OCI-LY3 (cell line): ENCODE measurements around the gene IL3.

Experiments used
- H2AFZ ChIP-seq: fragments of 200-600, 300-600 bp; shearing (Covaris generic); 2 replicates; pipeline ENCODE4 v1.6.0; 2014; ENCODE audit warnings: antibody characterized with exemption, low read depth, low read length
- H3K27ac ChIP-seq: fragments of 200-600, 300-600 bp; sonication (generic); 2 replicates; pipeline ENCODE4 v1.5.1; 2014; ENCODE audit warnings: mild to moderate bottlenecking, low read length, moderate library complexity, mixed read lengths
- H3K27me3 ChIP-seq: fragments of 200-600, 300-600 bp; sonication (generic); 2 replicates; pipeline ENCODE4 v1.6.1; 2014; ENCODE audit warnings: low read depth, low read length, mixed read lengths
- H3K36me3 ChIP-seq: fragments of 200-600, 300-600 bp; sonication (generic); replicated peaks from 2 replicates; pipeline ENCODE3; 2014; ENCODE audit warnings: low read depth, low read length, mixed read lengths
- H3K4me1 ChIP-seq: fragments of 300-600, 200-600 bp; sonication (generic); 2 replicates; pipeline ENCODE4 v1.6.1; 2014; ENCODE audit warnings: low read length, mixed read lengths
- H3K4me2 ChIP-seq: fragments of 200-600, 300-600 bp; sonication (generic); 2 replicates; pipeline ENCODE4 v1.6.1; 2014; ENCODE audit warnings: low read length, mixed read lengths
- H3K4me3 ChIP-seq: fragments of 300-600, 200-600 bp; sonication (generic); 2 replicates; pipeline ENCODE4 v1.5.1; 2014; ENCODE audit warnings: antibody characterized with exemption, mild to moderate bottlenecking, low read length, moderate library complexity
- H3K79me2 ChIP-seq: fragments of 300-600, 200-600 bp; shearing (Covaris generic); 2 replicates; pipeline ENCODE4 v1.6.1; 2014; ENCODE audit warnings: mild to moderate bottlenecking, low read length, mixed read lengths
- H3K9ac ChIP-seq: fragments of 300-600, 200-600 bp; shearing (Covaris generic); 2 replicates; pipeline ENCODE4 v1.6.0; 2014; ENCODE audit warnings: mild to moderate bottlenecking, low read length, moderate library complexity
- H3K9me3 ChIP-seq: fragments of 200-600, 300-600 bp; shearing (Covaris generic); 2 replicates; pipeline ENCODE4 v1.6.1; 2014; ENCODE audit warnings: low read length, mixed read lengths; ENCODE audit not compliant: insufficient read depth
- H4K20me1 ChIP-seq: fragments of 200-600, 300-600 bp; sonication (generic); 2 replicates; pipeline ENCODE4 v1.6.1; 2016; ENCODE audit warnings: low read length, mixed read lengths; ENCODE audit not compliant: insufficient read depth
- EZH2phosphoT487 ChIP-seq: fragments of 200-600 bp; shearing (Covaris generic); IDR thresholded peaks from 2 replicates; pipeline ENCODE4 v1.6.1; 2018; ENCODE audit warnings: antibody characterized with exemption, mixed run types, low read depth
- TF ChIP-seq, protein P1 (sequence below): fragments of 200-600, 300-600 bp; sonication (generic); IDR thresholded peaks from 2 replicates; pipeline ENCODE4 v1.5.1; 2014; ENCODE audit warnings: antibody characterized with exemption, low read length, low read depth

The IL3 gene

DNA sequence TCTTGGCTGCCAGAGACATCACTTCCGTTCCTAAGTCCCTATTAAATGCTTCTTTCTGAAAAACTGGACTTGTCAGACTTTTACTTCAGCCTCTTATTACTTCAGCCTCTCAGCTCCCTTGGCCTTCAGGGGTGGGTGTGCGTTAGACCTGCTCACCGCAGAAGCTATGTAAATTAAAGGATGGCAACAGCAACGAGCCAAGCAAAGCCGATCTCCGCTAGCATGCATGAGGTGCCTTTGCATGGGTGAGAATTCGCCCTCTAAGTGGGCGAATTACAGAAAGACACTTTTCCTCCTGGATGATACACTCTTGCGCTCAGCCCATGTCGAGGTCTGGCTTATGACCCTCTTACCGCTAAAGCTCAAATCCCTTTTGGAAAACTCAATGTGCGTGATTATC, 10.9 kb upstream of the IL3 start:
- TF ChIP-seq, protein P1, sequence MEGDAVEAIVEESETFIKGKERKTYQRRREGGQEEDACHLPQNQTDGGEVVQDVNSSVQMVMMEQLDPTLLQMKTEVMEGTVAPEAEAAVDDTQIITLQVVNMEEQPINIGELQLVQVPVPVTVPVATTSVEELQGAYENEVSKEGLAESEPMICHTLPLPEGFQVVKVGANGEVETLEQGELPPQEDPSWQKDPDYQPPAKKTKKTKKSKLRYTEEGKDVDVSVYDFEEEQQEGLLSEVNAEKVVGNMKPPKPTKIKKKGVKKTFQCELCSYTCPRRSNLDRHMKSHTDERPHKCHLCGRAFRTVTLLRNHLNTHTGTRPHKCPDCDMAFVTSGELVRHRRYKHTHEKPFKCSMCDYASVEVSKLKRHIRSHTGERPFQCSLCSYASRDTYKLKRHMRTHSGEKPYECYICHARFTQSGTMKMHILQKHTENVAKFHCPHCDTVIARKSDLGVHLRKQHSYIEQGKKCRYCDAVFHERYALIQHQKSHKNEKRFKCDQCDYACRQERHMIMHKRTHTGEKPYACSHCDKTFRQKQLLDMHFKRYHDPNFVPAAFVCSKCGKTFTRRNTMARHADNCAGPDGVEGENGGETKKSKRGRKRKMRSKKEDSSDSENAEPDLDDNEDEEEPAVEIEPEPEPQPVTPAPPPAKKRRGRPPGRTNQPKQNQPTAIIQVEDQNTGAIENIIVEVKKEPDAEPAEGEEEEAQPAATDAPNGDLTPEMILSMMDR: no peak
- TF ChIP-seq EZH2phosphoT487: no peak
- peaks cover 2% of the 10 kb centered on the region for H3K27me3 ChIP-seq
- H3K9ac ChIP-seq: no peak overlapping the region
- no peaks in the 10 kb centered on the region for H4K20me1 ChIP-seq
- no peaks in the 10 kb centered on the region for H3K9me3 ChIP-seq
- no peaks in the 10 kb centered on the region for H3K4me1 ChIP-seq
- H3K79me2 ChIP-seq: no peaks in the 10 kb centered on the region
- H3K36me3 ChIP-seq: no peaks in the 10 kb centered on the region
- no peak overlapping the region for H3K27ac ChIP-seq
- H3K4me3 ChIP-seq: no peak overlapping the region
- no peak overlapping the region for H3K4me2 ChIP-seq
- no peak overlapping the region for H2AFZ ChIP-seq

DNA sequence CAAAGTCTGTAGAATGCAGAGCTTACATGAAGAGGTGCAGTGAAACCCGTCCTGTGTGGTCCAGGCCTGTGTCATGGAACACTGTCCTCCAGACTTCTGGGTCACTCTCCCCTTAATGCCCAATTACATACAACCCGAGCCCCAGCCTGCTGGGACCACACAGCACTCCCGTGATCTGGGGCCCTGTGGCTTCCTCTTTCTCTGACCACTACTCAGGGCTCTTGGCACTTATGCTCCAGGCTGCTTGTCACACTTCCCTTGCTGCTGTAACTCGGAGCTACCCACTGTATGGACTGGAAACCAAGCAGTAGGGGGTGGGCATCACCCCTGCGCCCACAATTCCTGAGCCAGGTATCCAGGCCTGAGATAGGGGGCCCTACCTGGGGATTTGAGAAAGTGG, 10.3 kb upstream of the IL3 start:
- Histone ChIP-seq H3K4me1 (no peaks in the 10 kb centered on the region), H3K9ac (no peak overlapping the region), H3K4me2 (no peak overlapping the region), H2AFZ (no peak overlapping the region), H3K9me3 (no peaks in the 10 kb centered on the region), H3K36me3 (no peaks in the 10 kb centered on the region), H4K20me1 (no peaks in the 10 kb centered on the region), H3K27me3 (peaks cover 2% of the 10 kb centered on the region), H3K79me2 (no peaks in the 10 kb centered on the region), H3K4me3 (no peak overlapping the region), H3K27ac (no peak overlapping the region)
- TF ChIP-seq EZH2phosphoT487: no peak
- TF ChIP-seq, protein P1: no peak

DNA sequence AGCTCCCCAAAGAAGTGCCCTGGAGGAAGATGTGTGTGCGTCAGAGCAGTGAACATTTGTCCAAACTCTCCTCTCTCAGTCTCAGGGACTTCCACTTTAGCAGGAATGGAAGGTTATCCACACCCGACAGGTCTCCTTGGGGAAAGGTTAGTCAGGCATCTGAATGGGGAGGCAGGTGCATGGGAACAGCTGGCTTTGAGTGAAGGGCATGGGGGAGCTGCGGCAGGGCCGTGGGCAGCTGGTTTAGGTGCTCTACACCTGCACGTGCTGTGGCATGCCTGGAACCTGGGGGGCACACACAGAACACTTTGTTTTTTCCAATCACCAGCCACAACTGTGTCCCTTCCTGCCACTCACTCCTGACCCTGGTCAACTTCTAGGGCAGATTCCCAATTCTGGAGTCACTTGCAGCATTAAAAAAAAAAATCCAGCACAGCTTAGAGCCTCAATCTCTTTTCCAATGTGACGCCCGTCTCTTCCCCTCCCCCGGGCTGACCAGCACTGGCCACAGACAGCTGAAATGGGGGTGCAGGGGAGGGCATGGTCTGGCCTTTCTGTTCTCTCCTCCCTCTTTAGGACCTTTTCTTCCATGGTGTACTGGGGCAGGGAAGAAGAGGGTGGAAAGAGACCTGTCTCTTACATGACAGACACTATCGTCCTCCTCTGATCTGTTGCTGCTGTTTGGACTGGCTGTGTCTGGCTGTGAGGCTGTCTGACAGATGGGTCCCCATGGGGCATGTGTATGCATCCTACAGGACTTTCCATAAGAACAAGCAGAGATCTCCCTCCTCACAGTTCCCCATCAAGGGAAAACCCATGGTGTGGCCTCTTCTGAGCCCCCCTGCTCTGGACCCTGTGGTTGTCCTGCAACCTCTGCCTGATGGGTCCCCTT, 9.5 kb upstream of the IL3 start:
- no peaks in the 10 kb centered on the region for H3K79me2 ChIP-seq
- no peak overlapping the region for H3K27ac ChIP-seq
- H3K9me3 ChIP-seq: no peaks in the 10 kb centered on the region
- TF ChIP-seq EZH2phosphoT487: no peak
- TF ChIP-seq, protein P1: no peak
- H3K4me2 ChIP-seq: no peak overlapping the region
- no peak overlapping the region for H3K9ac ChIP-seq
- H4K20me1 ChIP-seq: no peaks in the 10 kb centered on the region
- H3K4me3 ChIP-seq: no peak overlapping the region
- H2AFZ ChIP-seq: no peak overlapping the region
- H3K36me3 ChIP-seq: no peaks in the 10 kb centered on the region
- no peaks in the 10 kb centered on the region for H3K4me1 ChIP-seq
- peaks cover 2% of the 10 kb centered on the region for H3K27me3 ChIP-seq

DNA sequence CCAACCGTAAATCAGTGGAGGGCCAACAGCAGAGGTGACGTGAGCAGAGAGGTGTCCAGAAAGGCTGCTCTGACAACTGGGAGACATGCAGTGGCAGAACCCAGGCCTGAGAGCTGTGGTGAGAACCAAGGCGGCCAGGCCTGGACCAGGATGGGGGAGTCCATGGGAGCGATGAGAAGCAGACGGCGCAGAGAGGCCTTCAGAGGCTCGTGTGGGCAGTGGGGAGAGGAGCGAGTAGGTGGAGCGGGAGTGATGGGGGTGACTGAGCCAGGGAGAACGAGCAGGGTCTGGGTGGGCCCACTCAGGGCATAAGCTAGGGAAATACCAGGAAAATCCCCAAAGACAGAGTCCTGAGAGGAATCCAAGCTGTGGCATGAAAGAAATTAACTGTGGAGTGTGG, 7.9 kb upstream of the IL3 start:
- Histone ChIP-seq H3K4me2 (no peak overlapping the region), H3K9me3 (no peaks in the 10 kb centered on the region), H3K9ac (no peak overlapping the region), H3K4me3 (no peak overlapping the region), H2AFZ (no peak overlapping the region), H3K27me3 (peaks cover 2% of the 10 kb centered on the region), H3K4me1 (no peaks in the 10 kb centered on the region), H3K79me2 (no peaks in the 10 kb centered on the region), H3K36me3 (no peaks in the 10 kb centered on the region), H3K27ac (no peak overlapping the region), H4K20me1 (no peaks in the 10 kb centered on the region)
- no peak for TF ChIP-seq EZH2phosphoT487
